Thoracic aorta (tissue), 2 donors: ENCODE measurements around the gene TRIM29. TPM values are rescaled to one million over a fixed set of nuclear protein-coding genes. Genes with fewer than 3 reads are reported as not detected.

Experiments used
- ATAC-seq: fragments of 150-250 bp; one replicate; pipeline ENCODE4 v1.8.0; 2017; ENCODE audit warnings: low read depth; ENCODE audit not compliant: insufficient number of reproducible peaks, low FRiP score
- DNase-seq: peaks from one replicate; pipeline ENCODE4 v3.0.0-alpha.2; 2020; ENCODE audit warnings: low spot score
- H3K27ac ChIP-seq, 2 donors: fragments of 200-600 bp; sonication (generic); 1 replicate in 1 of 2; 2 replicates in 1 of 2; pipeline ENCODE4 v1.5.1; 2016; ENCODE audit warnings: mild to moderate bottlenecking in 2 of 2, moderate library complexity in 2 of 2
- H3K27me3 ChIP-seq: fragments of 200-600 bp; sonication (generic); replicated peaks from 2 replicates; pipeline ENCODE4 v1.6.0; 2016; ENCODE audit warnings: mild to moderate bottlenecking; ENCODE audit not compliant: insufficient read depth
- H3K36me3 ChIP-seq: fragments of 200-600 bp; sonication (generic); one replicate; pipeline ENCODE4 v1.5.1; 2016
- H3K4me1 ChIP-seq, 2 donors: fragments of 200-600 bp; sonication (generic); 1 replicate in 1 of 2; 2 replicates in 1 of 2; pipeline versions ENCODE4 v1.5.1 to v1.6.0; 2016; ENCODE audit warnings: low read depth in 2 of 2, mild to moderate bottlenecking in 1 of 2; ENCODE audit not compliant: control insufficient read depth in 1 of 2
- H3K4me3 ChIP-seq: fragments of 200-600 bp; sonication (generic); 2 replicates; pipeline ENCODE4 v1.5.1; 2016; ENCODE audit warnings: mild to moderate bottlenecking
- H3K9me3 ChIP-seq: fragments of 200-600 bp; sonication (generic); 2 replicates; pipeline ENCODE4 v1.5.1; 2016
- CTCF ChIP-seq: fragments of 200-600 bp; sonication (generic); IDR thresholded peaks from one replicate; pipeline ENCODE4 v1.5.1; 2019; ENCODE audit warnings: antibody characterized with exemption
- total RNA-seq, 2 donors: library from RNA; depleted of rRNA; stranded (reverse); fragments of >200 nt; gene quantifications; one replicate each; pipeline versions ENCODE4 v1.1.0 to v1.2.3, GENCODE V29; 2016

The TRIM29 gene
- total RNA-seq, 2 donors from 2014 or later: 0.49 to 2.7 TPM

- Histone ChIP-seq H3K4me3 (no peak overlapping the region), H3K4me1 (no peaks in the 10 kb centered on the region), H3K9me3 (no peaks in the 10 kb centered on the region), H3K27ac (no peak overlapping the region), H3K27me3 (no peaks in the 10 kb centered on the region), H3K36me3 (no peaks in the 10 kb centered on the region)
- ATAC-seq: no peak
- peak; percentile 58 for TF ChIP-seq CTCF
- DNase-seq: no peak
Observed at GRCh38 chr11:120079750-120080610, 57.9 kb downstream of the TRIM29 start.

- no peaks in the 10 kb centered on the region for H3K9me3 ChIP-seq
- DNase-seq: no peak
- no peak overlapping the region for H3K27ac ChIP-seq
- no peaks in the 10 kb centered on the region for H3K36me3 ChIP-seq
- ATAC-seq: no peak
- no peak for TF ChIP-seq CTCF
- no peaks in the 10 kb centered on the region for H3K27me3 ChIP-seq
- no peaks in the 10 kb centered on the region for H3K4me1 ChIP-seq
- H3K4me3 ChIP-seq: no peak overlapping the region
Observed at GRCh38 chr11:120078397-120078796, 59.5 kb downstream of the TRIM29 start.

- no peak for DNase-seq
- Histone ChIP-seq H3K9me3 (no peaks in the 10 kb centered on the region), H3K4me1 (no peaks in the 10 kb centered on the region), H3K27me3 (no peaks in the 10 kb centered on the region), H3K27ac (no peak overlapping the region), H3K36me3 (no peaks in the 10 kb centered on the region), H3K4me3 (no peak overlapping the region)
- TF ChIP-seq CTCF: no peak
- ATAC-seq: no peak
Observed at GRCh38 chr11:120074076-120074475, 63.8 kb downstream of the TRIM29 start.

- TF ChIP-seq CTCF: no peak
- no peaks in the 10 kb centered on the region for H3K4me1 ChIP-seq
- H3K36me3 ChIP-seq: no peaks in the 10 kb centered on the region
- ATAC-seq: no peak
- DNase-seq: no peak
- H3K27me3 ChIP-seq: no peaks in the 10 kb centered on the region
- no peak overlapping the region for H3K4me3 ChIP-seq
- H3K9me3 ChIP-seq: no peaks in the 10 kb centered on the region
- no peak overlapping the region for H3K27ac ChIP-seq
Observed at GRCh38 chr11:120073196-120073595, 64.7 kb downstream of the TRIM29 start.

GRCh38 chr11:120068114-120068573 is 69.8 kb downstream of the TRIM29 start:
- ATAC-seq: no peak
- TF ChIP-seq CTCF: no peak
- H3K4me1 ChIP-seq: no peaks in the 10 kb centered on the region
- no peaks in the 10 kb centered on the region for H3K27me3 ChIP-seq
- H3K4me3 ChIP-seq: no peak overlapping the region
- no peaks in the 10 kb centered on the region for H3K9me3 ChIP-seq
- DNase-seq: no peak
- no peaks in the 10 kb centered on the region for H3K36me3 ChIP-seq
- H3K27ac ChIP-seq: no peak overlapping the region
